Measurements from ENCODE around the gene TPI1.

Gene TPI1

GRCh38 chr12:6846316-6846869 is 20.9 kb upstream of the TPI1 start:
- ATAC-seq, result no peak
- TF ChIP-seq GLIS3 (CRISPR knock-in tag; IDR thresholded peaks at IDR 0.05) (no peak), POU6F1 (CRISPR knock-in tag; IDR thresholded peaks at IDR 0.05; ENCODE audit: borderline replicate concordance, low read depth) (no peak), ESRRG (CRISPR knock-in tag; IDR thresholded peaks at IDR 0.05) (no peak), ZNF8 (CRISPR knock-in tag; IDR thresholded peaks at IDR 0.05) (no peak), PPARA (CRISPR knock-in tag; IDR thresholded peaks at IDR 0.05; ENCODE audit: borderline replicate concordance) (no peak), ARNTL (CRISPR knock-in tag; IDR thresholded peaks at IDR 0.05; ENCODE audit: borderline replicate concordance, low read depth) (no peak), ZNF565 (CRISPR knock-in tag; conservative IDR thresholded peaks at IDR 0.05; ENCODE audit: low read depth) (no peak), OSR1 (CRISPR knock-in tag; IDR thresholded peaks at IDR 0.05) (no peak), ISL1 (CRISPR knock-in tag; IDR thresholded peaks at IDR 0.05) (no peak), RARB (CRISPR knock-in tag; IDR thresholded peaks at IDR 0.05) (no peak), SNAI2 (CRISPR knock-in tag; IDR thresholded peaks at IDR 0.05) (no peak), CSRNP3 (CRISPR knock-in tag; IDR thresholded peaks at IDR 0.05) (no peak), TCF4 (CRISPR knock-in tag; IDR thresholded peaks at IDR 0.05; ENCODE audit: borderline replicate concordance) (no peak), CSDC2 (CRISPR knock-in tag; IDR thresholded peaks at IDR 0.05) (no peak), ZNF70 (CRISPR knock-in tag; IDR thresholded peaks at IDR 0.05) (no peak), PATZ1 (CRISPR knock-in tag; IDR thresholded peaks at IDR 0.05; ENCODE audit: borderline replicate concordance) (no peak), ZFP3 (CRISPR knock-in tag; IDR thresholded peaks at IDR 0.05) (no peak), TOX (CRISPR knock-in tag; IDR thresholded peaks at IDR 0.05; ENCODE audit: borderline replicate concordance) (no peak), CREB5 (CRISPR knock-in tag; IDR thresholded peaks at IDR 0.05; ENCODE audit: low read depth) (no peak), BACH2 (CRISPR knock-in tag; IDR thresholded peaks at IDR 0.05; ENCODE audit: borderline replicate concordance) (no peak)

- ATAC-seq, result no peak
- no peak for TF ChIP-seq PATZ1 (CRISPR knock-in tag; IDR thresholded peaks at IDR 0.05; ENCODE audit: borderline replicate concordance)
Observed at GRCh38 chr12:6847676-6848075, 19.7 kb upstream of the TPI1 start.

- ATAC-seq, result no peak
- no peak for TF ChIP-seq BACH2 (CRISPR knock-in tag; IDR thresholded peaks at IDR 0.05; ENCODE audit: borderline replicate concordance)
- TF ChIP-seq PPARA (CRISPR knock-in tag; IDR thresholded peaks at IDR 0.05; ENCODE audit: borderline replicate concordance), result no peak
- no peak for TF ChIP-seq CSDC2 (CRISPR knock-in tag; IDR thresholded peaks at IDR 0.05)
- no peak for TF ChIP-seq ZC3H10 (CRISPR knock-in tag; IDR thresholded peaks at IDR 0.05)
- no peak for TF ChIP-seq RARB (CRISPR knock-in tag; IDR thresholded peaks at IDR 0.05)
- no peak for TF ChIP-seq ARNTL (CRISPR knock-in tag; IDR thresholded peaks at IDR 0.05; ENCODE audit: borderline replicate concordance, low read depth)
- TF ChIP-seq ZFP30 (CRISPR knock-in tag; IDR thresholded peaks at IDR 0.05), result no peak
- TF ChIP-seq ZNF8 (CRISPR knock-in tag; IDR thresholded peaks at IDR 0.05), result no peak
- TF ChIP-seq CSRNP3 (CRISPR knock-in tag; IDR thresholded peaks at IDR 0.05), result no peak
Observed at GRCh38 chr12:6849427-6849826, 17.9 kb upstream of the TPI1 start.

Measured in SK-N-SH treated with all-trans-retinoic acid at 6 μM for 48 hours (cell line).